Fibroblast of pulmonary artery (primary cell): ENCODE results near the gene RBMS3.
"Not testable (repeated sequence)": the region's sequence is repeated elsewhere in the genome, so short reads cannot be mapped to it uniquely, and the experiment has no call there.

Experiments used
- DNase-seq: peaks from one replicate; pipeline ENCODE4 v3.0.0-alpha.2; 2010; ENCODE audit warnings: low read depth
- H3K4me3 ChIP-seq: replicated peaks from 2 replicates; pipeline ENCODE4 v1.5.1; 2011; ENCODE audit warnings: low read depth, mild to moderate bottlenecking, control low read depth, low read length, moderate library complexity
- CTCF ChIP-seq: IDR thresholded peaks from 2 replicates; pipeline ENCODE4 v1.5.1; 2011; ENCODE audit warnings: mild to moderate bottlenecking, control low read depth, low read length, inconsistent platforms; ENCODE audit errors: missing control alignments

RBMS3 gene

GRCh38 chr3:30042274-30042859, 761.5 kb downstream of the RBMS3 start:
- DNase-seq = peak; percentile 90
- TF ChIP-seq CTCF = peak; percentile 81
- no peak overlapping the region for H3K4me3 ChIP-seq

- no peak for TF ChIP-seq CTCF
- DNase-seq = no peak
- no peak overlapping the region for H3K4me3 ChIP-seq
Measured at GRCh38 chr3:30042916-30043555, 762.2 kb downstream of the RBMS3 start.

- no peak overlapping the region for H3K4me3 ChIP-seq
- no peak for DNase-seq
- TF ChIP-seq CTCF = no peak
Measured at GRCh38 chr3:30044515-30044914, 763.6 kb downstream of the RBMS3 start.

- no peak overlapping the region for H3K4me3 ChIP-seq
- no peak for TF ChIP-seq CTCF
- no peak for DNase-seq
Measured at GRCh38 chr3:30048431-30048830, 767.6 kb downstream of the RBMS3 start.

- not testable (repeated sequence) for DNase-seq, H3K4me3 ChIP-seq
Measured at GRCh38 chr3:30050116-30050515, 769.2 kb downstream of the RBMS3 start.

- DNase-seq = no peak
- no peak for TF ChIP-seq CTCF
- no peak overlapping the region for H3K4me3 ChIP-seq
Measured at GRCh38 chr3:30059240-30059639, 778.4 kb downstream of the RBMS3 start.
